ENCODE data around the gene CCDC169.
"Not testable (repeated sequence)": the region's sequence is repeated elsewhere in the genome, so short reads cannot be mapped to it uniquely, and the experiment has no call there.

CCDC169 gene

GRCh38 chr13:36310417-36311108 is 12.9 kb upstream of the CCDC169 start:
- TF ChIP-seq CTCF (IDR thresholded peaks at IDR 0.05; ENCODE audit: borderline replicate concordance, insufficient read depth, low read depth, low read length) = no peak
- H3K4me3 ChIP-seq (ENCODE audit: low read depth, low read length) = no peak overlapping the region

GRCh38 chr13:36302289-36302688 is 4.7 kb upstream of the CCDC169 start:
- H3K4me3 ChIP-seq (ENCODE audit: low read depth, low read length) = no peak overlapping the region
- no peak for TF ChIP-seq CTCF (IDR thresholded peaks at IDR 0.05; ENCODE audit: borderline replicate concordance, insufficient read depth, low read depth, low read length)

- H3K4me3 ChIP-seq (ENCODE audit: low read depth, low read length) = not testable (repeated sequence)
These were observed 1.9 kb upstream of the CCDC169 start for GRCh38 chr13:36299469-36299868.

GRCh38 chr13:36298535-36299068 is 988 bp upstream of the CCDC169 start:
- no peak for TF ChIP-seq CTCF (IDR thresholded peaks at IDR 0.05; ENCODE audit: borderline replicate concordance, insufficient read depth, low read depth, low read length)
- no peak overlapping the region for H3K4me3 ChIP-seq (ENCODE audit: low read depth, low read length)

GRCh38 chr13:36294096-36294495 is 3.5 kb downstream of the CCDC169 start:
- no peak overlapping the region for H3K4me3 ChIP-seq (ENCODE audit: low read depth, low read length)
- no peak for TF ChIP-seq CTCF (IDR thresholded peaks at IDR 0.05; ENCODE audit: borderline replicate concordance, insufficient read depth, low read depth, low read length)

- no peak overlapping the region for H3K4me3 ChIP-seq (ENCODE audit: low read depth, low read length)
- TF ChIP-seq CTCF (IDR thresholded peaks at IDR 0.05; ENCODE audit: borderline replicate concordance, insufficient read depth, low read depth, low read length) = no peak
These were observed 4.1 kb downstream of the CCDC169 start for GRCh38 chr13:36293497-36293896.

GRCh38 chr13:36288794-36289391 is 8.7 kb downstream of the CCDC169 start:
- TF ChIP-seq CTCF (IDR thresholded peaks at IDR 0.05; ENCODE audit: borderline replicate concordance, insufficient read depth, low read depth, low read length) = no peak
- no peak overlapping the region for H3K4me3 ChIP-seq (ENCODE audit: low read depth, low read length)
